HUES6 (cell line): ENCODE results near the gene FOXP4.

Source experiments
- H3K27ac ChIP-seq: 2 replicates; pipeline ENCODE4 v1.7.0; 2013; ENCODE audit warnings: low read depth, mild to moderate bottlenecking, low read length, inconsistent platforms
- H3K27me3 ChIP-seq: 2 replicates; pipeline ENCODE4 v1.6.1; 2013; ENCODE audit warnings: low read length; ENCODE audit not compliant: control insufficient read depth, insufficient read depth
- H3K36me3 ChIP-seq: 2 replicates; pipeline ENCODE4 v1.6.1; 2013; ENCODE audit warnings: low read length; ENCODE audit not compliant: control insufficient read depth, insufficient read depth
- H3K4me1 ChIP-seq: 2 replicates; pipeline ENCODE4 v1.6.1; 2013; ENCODE audit warnings: low read length; ENCODE audit not compliant: control insufficient read depth, insufficient read depth
- H3K4me3 ChIP-seq: 2 replicates; pipeline ENCODE4 v1.5.1; 2013; ENCODE audit warnings: low read depth, low read length
- H3K9ac ChIP-seq: one replicate; pipeline ENCODE4 v1.6.1; 2013; ENCODE audit warnings: mild to moderate bottlenecking, low read length
- H3K9me3 ChIP-seq: 2 replicates; pipeline ENCODE4 v1.6.1; 2013; ENCODE audit warnings: low read depth, low read length; ENCODE audit not compliant: control insufficient read depth, insufficient read depth

FOXP4 gene, protein sequence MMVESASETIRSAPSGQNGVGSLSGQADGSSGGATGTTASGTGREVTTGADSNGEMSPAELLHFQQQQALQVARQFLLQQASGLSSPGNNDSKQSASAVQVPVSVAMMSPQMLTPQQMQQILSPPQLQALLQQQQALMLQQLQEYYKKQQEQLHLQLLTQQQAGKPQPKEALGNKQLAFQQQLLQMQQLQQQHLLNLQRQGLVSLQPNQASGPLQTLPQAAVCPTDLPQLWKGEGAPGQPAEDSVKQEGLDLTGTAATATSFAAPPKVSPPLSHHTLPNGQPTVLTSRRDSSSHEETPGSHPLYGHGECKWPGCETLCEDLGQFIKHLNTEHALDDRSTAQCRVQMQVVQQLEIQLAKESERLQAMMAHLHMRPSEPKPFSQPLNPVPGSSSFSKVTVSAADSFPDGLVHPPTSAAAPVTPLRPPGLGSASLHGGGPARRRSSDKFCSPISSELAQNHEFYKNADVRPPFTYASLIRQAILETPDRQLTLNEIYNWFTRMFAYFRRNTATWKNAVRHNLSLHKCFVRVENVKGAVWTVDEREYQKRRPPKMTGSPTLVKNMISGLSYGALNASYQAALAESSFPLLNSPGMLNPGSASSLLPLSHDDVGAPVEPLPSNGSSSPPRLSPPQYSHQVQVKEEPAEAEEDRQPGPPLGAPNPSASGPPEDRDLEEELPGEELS

DNA sequence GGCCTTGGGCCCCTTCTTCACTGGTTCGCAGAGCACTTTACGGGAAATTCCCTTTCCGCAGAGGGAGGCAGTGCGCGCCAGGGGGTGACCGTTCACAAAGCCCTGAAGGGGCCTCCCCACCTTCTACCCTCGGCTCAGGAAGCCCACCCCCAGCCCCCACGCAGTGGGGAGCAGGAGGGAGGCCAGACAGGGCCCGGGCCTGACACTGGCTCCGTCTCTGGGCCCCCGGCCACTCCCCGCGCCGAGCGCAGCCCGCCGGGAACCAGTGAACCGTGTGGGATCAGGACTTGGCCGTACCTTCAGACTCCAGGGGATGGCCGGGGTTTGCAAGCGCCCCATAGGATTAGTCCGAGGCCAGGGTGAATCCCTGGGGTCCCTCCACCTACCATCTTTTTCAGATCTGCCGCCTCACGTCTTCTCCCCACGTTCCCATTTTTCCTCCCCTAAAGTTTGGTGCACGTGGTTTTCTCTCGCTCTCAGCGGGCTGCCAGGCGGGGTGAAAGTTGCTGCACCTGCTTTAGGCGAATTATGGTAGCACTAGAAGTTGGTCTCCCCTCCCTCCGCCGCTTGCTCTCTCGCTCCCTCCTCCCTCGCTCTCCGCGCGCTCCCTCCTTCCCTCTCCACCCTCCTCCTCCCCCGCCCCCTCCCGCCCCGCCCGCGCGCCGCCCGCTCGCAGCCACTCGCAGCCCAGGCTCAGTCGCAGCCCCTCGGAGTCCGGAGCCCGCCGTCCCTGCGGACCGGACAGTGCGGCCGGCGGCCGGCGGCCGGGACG lies at the start of gene FOXP4:
FOXP4 (plus strand) TSS at position 679 of the 772 bp plus-strand sequence. CDS start 19,380 bp downstream, outside the sequence.
- H3K9ac ChIP-seq = peak within 1 kb of the TSS; percentile 60
- peaks cover 81% of the 10 kb centered on the region for H3K27me3 ChIP-seq
- no peaks in the 10 kb centered on the region for H3K36me3 ChIP-seq
- no peak within 1 kb of the TSS for H3K27ac ChIP-seq
- H3K4me3 ChIP-seq = peak within 1 kb of the TSS; percentile 91
- H3K4me1 ChIP-seq = peaks cover 40% of the 10 kb centered on the region
- H3K9me3 ChIP-seq = no peaks in the 10 kb centered on the region

DNA sequence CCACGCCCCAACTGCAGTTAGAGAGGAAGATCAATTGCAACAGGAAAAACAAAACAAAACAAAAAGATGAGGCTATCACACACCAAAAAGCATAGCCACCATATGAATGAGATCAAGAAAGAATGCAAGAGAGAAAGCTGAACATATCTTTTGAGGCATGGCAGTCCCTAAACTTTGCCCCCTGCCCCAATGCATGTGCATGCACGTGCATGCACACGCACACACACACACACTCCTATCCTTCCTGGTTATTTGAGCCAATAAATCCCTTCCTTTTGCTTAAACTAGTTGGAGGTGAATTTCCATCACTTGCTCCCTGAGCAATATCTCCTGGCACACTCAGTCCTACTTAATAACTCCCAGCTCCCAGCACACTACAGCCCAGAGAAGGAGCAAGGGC lies 48.6 kb upstream of the FOXP4 start:
- H3K27me3 ChIP-seq = peaks cover 92% of the 10 kb centered on the region

DNA sequence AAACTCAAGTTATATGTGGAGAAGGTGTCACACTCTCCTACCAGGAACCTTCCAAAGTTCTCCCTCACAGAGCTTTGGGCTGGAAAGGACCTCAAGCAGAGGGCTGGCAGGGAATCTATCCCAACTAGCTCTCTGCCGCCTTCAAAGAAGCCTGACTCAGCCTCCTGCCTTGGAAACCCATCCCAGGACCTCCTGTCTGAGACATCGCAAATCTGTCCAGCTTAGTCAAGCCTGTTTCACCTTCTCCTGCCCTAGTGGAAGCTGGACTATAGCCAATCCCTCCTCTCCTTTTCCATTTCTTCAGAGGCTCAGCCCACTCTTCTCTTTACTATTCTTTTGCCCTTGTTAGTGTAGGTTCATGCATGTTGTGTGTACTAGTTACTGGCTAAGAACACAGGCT lies 48.2 kb upstream of the FOXP4 start:
- Histone ChIP-seq H3K27me3 (peaks cover 92% of the 10 kb centered on the region), H3K9ac (no peak overlapping the region), H3K4me1 (peaks cover 16% of the 10 kb centered on the region), H3K9me3 (no peaks in the 10 kb centered on the region), H3K4me3 (no peak overlapping the region), H3K27ac (no peak overlapping the region), H3K36me3 (no peaks in the 10 kb centered on the region)

More for the DNA sequence above, 48.6 kb upstream of the FOXP4 start:
- Histone ChIP-seq H3K4me1 (peaks cover 16% of the 10 kb centered on the region), H3K4me3 (no peak overlapping the region), H3K9ac (no peak overlapping the region), H3K36me3 (no peaks in the 10 kb centered on the region), H3K9me3 (no peaks in the 10 kb centered on the region), H3K27ac (no peak overlapping the region)

DNA sequence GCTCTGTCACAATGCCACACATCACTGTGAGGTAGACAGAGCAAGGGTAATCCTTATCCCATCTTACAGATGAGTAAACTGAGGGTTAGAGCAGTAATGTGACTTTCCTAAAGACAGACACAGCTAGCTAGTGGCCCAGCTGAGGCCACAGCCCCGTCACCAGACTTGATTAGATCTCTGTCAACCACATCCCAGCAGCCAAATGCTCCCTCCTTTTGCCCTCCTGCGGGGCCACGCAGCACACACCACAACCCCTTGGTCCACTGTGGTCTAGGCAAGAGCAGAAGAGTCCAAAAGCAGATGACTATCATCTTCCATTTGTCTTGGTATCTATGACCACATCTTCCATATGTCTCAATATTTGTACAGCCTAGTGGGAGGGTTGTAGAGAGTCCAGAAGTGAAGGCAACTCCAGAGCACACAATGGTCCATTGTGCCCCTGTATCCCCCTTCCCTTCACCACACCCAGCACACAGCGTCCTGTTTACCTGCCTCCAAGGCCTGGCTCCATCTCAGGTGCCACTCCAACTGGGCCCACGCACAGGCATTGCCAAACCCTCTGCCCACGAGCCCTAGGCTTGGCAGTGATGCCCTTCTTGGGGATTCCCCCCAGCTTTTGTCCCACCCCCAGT lies 47.1 kb upstream of the FOXP4 start:
- Histone ChIP-seq H3K4me1 (peaks cover 19% of the 10 kb centered on the region), H3K36me3 (no peaks in the 10 kb centered on the region), H3K27ac (no peak overlapping the region), H3K9me3 (no peaks in the 10 kb centered on the region), H3K9ac (no peak overlapping the region), H3K27me3 (peaks cover 90% of the 10 kb centered on the region), H3K4me3 (no peak overlapping the region)

DNA sequence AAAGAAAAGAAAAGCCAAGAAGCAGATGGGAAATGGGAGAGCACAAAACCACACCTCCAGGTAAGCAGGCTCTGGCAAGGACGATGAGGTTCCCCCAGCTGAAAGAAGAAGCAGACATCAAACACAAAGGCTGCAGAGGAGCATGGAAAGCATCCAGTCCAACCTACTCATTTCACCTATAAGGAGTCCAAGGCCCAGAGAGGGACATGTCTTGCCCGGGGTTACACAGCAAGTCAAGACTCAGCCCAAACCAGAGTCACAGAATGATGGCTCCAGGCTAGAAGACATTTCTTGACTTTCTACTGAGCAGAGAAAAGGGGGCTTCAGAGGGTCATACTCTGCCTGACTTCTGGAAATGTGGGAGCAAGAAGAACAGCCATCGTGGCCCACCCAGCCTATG lies 45.6 kb upstream of the FOXP4 start:
- H3K36me3 ChIP-seq = no peaks in the 10 kb centered on the region
- no peak overlapping the region for H3K27ac ChIP-seq
- no peak overlapping the region for H3K4me3 ChIP-seq
- no peaks in the 10 kb centered on the region for H3K9me3 ChIP-seq
- H3K27me3 ChIP-seq = peaks cover 91% of the 10 kb centered on the region
- peaks cover 21% of the 10 kb centered on the region for H3K4me1 ChIP-seq
- H3K9ac ChIP-seq = no peak overlapping the region

DNA sequence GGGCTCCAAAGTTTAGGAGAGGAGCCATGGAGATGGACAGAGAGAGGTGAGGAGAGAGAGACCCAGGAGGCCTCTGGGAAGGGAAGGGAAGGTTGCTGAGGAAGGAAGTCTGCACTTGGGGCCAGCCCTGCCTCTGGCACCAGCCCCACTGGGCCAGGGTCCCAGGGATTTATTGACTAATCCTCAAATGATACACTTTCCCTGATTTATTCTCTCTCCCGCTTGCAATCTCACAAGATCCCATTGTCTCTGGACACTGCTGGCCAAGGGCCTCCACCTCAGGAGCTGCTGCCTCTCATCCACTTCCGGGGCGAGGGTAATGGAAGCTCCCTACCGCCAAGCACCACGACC lies 43.6 kb upstream of the FOXP4 start:
- Histone ChIP-seq H3K9me3 (no peaks in the 10 kb centered on the region), H3K9ac (peak overlapping the region; percentile 7), H3K4me3 (peak overlapping the region; percentile 43), H3K27me3 (peaks cover 92% of the 10 kb centered on the region), H3K4me1 (peaks cover 27% of the 10 kb centered on the region), H3K27ac (no peak overlapping the region), H3K36me3 (no peaks in the 10 kb centered on the region)

DNA sequence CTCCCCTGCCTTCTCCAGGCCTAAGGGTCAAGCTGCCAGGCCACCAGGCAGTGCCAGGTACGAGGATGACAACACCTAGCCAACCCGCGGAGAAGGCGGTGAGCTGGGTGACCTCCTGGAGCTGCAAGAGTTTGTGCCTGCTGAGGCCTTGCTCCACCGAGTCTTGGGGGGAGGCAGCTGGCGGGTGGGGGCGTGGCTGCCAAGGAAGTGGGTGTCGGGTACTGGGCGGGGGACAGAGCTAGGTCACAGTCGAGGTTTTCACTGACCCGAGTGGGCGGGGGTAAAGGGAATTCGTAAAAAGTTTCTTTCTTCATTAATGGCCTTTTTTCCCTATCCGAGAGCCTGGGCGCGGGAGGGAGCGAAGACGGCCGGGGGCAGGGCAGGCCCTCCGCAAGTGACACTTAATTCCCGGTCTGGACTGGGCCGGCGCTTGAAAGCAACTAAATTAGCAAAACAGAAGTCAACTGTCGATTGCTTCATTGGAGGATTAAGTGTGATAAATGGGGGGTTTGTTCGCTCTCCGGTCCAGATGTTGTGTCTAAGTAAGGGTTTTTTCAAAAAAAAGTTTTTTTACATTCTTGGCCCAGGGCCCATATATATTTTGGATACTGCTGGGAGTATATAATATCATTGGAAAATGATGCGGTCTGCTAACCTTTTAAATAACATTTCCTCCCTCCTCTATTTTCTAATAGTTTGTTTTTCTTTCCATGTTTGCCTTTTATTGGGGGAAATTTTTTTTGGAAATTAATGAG lies 43.1 kb upstream of the FOXP4 start:
- Histone ChIP-seq H3K36me3 (no peaks in the 10 kb centered on the region), H3K4me1 (peaks cover 27% of the 10 kb centered on the region), H3K27me3 (peaks cover 92% of the 10 kb centered on the region), H3K9me3 (no peaks in the 10 kb centered on the region), H3K27ac (no peak overlapping the region), H3K9ac (peak overlapping the region; percentile 7), H3K4me3 (peak overlapping the region; percentile 43)

DNA sequence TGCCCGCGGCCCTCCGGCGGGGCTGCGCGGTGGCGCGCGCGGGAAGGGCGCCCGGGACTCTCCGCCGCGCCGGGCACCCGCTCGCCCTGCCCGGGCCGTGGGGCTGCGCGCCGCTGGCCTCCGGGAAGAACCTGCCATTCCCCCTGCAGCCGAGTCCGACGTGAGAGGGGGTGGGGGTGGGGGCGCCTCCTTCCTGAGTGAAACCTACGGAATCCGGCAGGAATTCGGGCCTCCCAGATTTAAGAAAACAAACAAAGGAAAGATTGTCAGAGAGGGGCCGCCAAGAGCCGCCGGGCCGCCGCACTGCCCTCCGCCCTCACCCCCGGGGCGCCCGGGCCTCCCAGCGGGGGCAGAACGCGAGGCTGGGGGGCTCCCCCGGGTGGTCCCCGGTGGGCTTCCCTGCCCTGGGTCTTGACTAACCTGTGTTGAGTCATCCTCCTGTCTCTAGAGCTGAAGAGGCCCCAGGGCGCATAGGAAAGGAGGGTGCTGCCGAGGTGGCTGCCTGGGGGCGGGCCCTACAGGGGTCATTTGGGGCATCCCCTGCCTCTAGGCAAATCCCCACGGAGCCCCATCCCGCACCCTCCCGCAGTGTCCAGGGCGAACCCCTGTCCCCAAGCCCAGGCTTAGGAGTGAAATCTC lies 42.2 kb upstream of the FOXP4 start:
- no peak overlapping the region for H3K27ac ChIP-seq
- H3K4me3 ChIP-seq = peak overlapping the region; percentile 43
- H3K4me1 ChIP-seq = peaks cover 27% of the 10 kb centered on the region
- H3K9me3 ChIP-seq = no peaks in the 10 kb centered on the region
- H3K27me3 ChIP-seq = peaks cover 92% of the 10 kb centered on the region
- no peaks in the 10 kb centered on the region for H3K36me3 ChIP-seq
- H3K9ac ChIP-seq = peak overlapping the region; percentile 4

DNA sequence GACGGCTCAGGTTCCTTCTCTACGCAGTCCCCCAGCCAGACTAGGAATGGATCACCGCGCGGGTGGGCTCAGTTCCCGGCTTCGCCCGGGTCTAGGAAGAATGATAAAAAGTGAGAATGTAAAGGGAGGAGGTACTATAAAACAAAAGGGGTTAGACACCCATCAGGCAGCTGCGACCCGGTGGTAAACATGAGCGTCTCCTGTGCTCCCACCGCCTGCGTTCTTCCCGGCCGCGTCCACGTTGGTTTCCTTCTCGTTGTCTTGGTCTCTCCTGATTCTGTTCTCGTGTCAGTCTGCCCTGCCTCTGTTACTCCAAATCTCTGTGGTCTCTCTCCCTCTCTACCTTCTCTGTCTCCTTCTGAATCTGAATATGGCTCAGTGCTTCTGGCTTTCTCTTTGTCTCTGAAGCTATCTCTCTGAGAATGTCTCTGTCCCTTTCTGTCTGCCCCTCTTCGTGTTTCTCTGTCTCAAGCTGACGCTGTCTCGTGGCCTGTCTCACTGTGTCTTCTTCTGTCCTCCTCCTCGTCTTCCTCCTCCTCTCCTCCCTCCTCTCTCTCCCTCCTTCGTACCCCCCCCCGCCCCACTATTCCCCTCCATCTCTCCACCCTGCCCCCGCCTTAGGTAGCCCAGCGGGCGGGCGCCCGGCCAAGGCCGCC lies 41.6 kb upstream of the FOXP4 start:
- peak overlapping the region; percentile 18 for H3K9ac ChIP-seq
- no peaks in the 10 kb centered on the region for H3K9me3 ChIP-seq
- peaks cover 27% of the 10 kb centered on the region for H3K4me1 ChIP-seq
- H3K27me3 ChIP-seq = peaks cover 92% of the 10 kb centered on the region
- peak overlapping the region; percentile 43 for H3K4me3 ChIP-seq
- H3K27ac ChIP-seq = no peak overlapping the region
- no peaks in the 10 kb centered on the region for H3K36me3 ChIP-seq
